ENCODE data around the gene DDX52. TPM values are rescaled to one million over a fixed set of nuclear protein-coding genes. Genes with fewer than 3 reads are reported as not detected.

Gene DDX52
- total RNA-seq, 1 donor from 2014 or later: 56.4 TPM

DNA sequence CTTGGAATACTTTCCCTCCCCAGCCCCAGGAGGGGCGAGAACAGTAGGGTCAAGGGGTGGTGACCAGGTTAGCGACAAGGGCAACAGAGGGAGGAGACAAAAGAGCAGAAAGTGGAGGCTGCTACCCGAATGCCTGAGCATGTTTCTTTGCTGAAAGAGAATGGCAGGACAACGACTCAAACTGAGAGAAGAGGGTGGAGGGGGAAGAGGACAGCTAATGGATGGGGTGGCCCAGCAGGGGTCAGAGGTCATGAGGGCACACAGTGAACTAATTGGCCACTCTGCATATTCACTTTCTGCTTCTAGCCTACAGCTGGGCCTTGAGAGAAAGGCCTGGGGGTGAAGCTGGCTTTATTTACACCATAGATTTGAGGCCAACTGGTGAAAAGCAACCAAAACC is 19.1 kb upstream of the DDX52 start:
- no peaks in the 10 kb centered on the region for H3K9me3 Mint-ChIP-seq
- DNase-seq (ENCODE audit: low read depth, low spot score): no peak

DNA sequence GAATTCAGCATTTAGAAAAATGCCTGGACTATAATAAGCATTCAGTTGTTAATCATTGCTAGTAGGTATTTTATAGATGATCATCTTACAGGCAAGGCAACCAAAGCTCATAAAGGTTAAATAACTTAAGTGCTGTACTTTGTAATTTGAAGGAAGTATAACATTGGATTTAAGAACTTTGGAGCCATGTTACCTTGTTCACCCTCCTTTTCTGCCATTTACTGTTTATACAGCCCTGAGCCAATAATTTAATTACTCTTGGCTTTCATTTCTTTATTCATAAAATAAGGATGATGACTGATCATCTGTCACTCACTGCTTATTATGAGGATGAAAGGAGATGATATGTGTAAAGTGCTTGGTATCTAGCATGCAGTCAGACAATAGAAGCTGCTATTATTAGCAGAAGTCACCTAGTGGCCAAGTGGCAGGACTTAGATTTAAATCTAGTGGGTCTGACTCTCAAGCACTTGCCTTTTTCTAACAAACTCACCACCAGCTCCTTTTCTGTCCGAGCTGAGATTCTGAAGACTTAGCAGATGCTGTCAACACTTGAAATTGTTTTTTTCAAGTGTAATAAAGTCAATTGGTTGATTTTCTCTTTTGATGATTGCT is 18.3 kb upstream of the DDX52 start:
- Mint-ChIP-seq H3K27me3 (ENCODE audit: low read depth) (peaks cover 19% of the 10 kb centered on the region), H3K36me3 (ENCODE audit: low read depth) (no peaks in the 10 kb centered on the region), H3K4me1 (peaks cover 11% of the 10 kb centered on the region), H3K4me3 (no peak overlapping the region), H3K9me3 (no peaks in the 10 kb centered on the region), H3K27ac (ENCODE audit: unreplicated experiment) (no peak overlapping the region)
- no peak for DNase-seq (ENCODE audit: low read depth, low spot score)
- TF ChIP-seq, protein P1, sequence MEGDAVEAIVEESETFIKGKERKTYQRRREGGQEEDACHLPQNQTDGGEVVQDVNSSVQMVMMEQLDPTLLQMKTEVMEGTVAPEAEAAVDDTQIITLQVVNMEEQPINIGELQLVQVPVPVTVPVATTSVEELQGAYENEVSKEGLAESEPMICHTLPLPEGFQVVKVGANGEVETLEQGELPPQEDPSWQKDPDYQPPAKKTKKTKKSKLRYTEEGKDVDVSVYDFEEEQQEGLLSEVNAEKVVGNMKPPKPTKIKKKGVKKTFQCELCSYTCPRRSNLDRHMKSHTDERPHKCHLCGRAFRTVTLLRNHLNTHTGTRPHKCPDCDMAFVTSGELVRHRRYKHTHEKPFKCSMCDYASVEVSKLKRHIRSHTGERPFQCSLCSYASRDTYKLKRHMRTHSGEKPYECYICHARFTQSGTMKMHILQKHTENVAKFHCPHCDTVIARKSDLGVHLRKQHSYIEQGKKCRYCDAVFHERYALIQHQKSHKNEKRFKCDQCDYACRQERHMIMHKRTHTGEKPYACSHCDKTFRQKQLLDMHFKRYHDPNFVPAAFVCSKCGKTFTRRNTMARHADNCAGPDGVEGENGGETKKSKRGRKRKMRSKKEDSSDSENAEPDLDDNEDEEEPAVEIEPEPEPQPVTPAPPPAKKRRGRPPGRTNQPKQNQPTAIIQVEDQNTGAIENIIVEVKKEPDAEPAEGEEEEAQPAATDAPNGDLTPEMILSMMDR (conservative IDR thresholded peaks at IDR 0.05): peak; percentile 40

More for the DNA sequence above, 19.1 kb upstream of the DDX52 start:
- TF ChIP-seq, protein P1 (conservative IDR thresholded peaks at IDR 0.05): no peak
- Mint-ChIP-seq H3K4me3 (no peak overlapping the region), H3K27me3 (ENCODE audit: low read depth) (peaks cover 19% of the 10 kb centered on the region), H3K4me1 (peaks cover 11% of the 10 kb centered on the region), H3K27ac (ENCODE audit: unreplicated experiment) (no peak overlapping the region), H3K36me3 (ENCODE audit: low read depth) (no peaks in the 10 kb centered on the region)

DNA sequence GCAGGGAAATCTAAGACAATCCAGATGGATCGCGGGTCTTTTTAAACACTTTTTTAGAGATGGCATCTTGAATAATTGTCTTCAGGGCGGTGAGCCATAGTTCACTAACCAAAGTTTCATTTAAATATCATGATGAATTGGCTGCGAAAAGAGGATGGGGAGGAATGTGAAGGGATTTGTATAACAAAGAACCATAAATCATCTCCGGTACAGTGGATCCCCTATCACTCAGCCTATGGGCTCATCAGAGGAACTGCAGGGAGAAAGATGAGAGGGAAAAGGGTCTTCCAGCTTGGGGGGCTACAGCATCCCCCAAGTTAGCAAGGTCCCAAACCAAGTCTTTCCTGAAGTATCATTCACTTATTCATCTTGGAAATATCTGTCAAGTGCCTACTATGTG is 16.7 kb upstream of the DDX52 start:
- TF ChIP-seq, protein P1 (conservative IDR thresholded peaks at IDR 0.05): no peak
- no peaks in the 10 kb centered on the region for H3K36me3 Mint-ChIP-seq (ENCODE audit: low read depth)
- no peak overlapping the region for H3K27ac Mint-ChIP-seq (ENCODE audit: unreplicated experiment)
- no peak overlapping the region for H3K4me3 Mint-ChIP-seq
- H3K27me3 Mint-ChIP-seq (ENCODE audit: low read depth): peaks cover 21% of the 10 kb centered on the region
- H3K4me1 Mint-ChIP-seq: peaks cover 11% of the 10 kb centered on the region
- no peak for DNase-seq (ENCODE audit: low read depth, low spot score)
- no peaks in the 10 kb centered on the region for H3K9me3 Mint-ChIP-seq

DNA sequence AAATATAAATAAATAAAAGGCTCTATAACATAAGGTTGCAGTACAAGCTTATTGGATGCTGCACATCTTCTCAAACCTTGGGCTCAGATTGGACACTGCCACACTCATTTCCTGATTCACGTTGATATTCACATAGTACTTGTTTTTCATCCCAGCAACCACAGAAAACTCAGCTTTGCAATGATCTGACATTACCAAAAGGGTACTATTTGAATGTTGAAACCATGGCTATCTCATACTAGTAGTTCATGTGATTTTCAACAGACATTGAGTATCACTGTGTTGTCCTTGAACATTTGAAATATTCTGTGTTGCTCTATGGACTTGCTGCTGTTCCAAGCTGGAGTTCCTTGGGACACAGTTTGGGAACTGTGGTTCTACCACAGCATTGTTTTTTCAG is 14.0 kb upstream of the DDX52 start:
- peaks cover 33% of the 10 kb centered on the region for H3K27me3 Mint-ChIP-seq (ENCODE audit: low read depth)
- peaks cover 2% of the 10 kb centered on the region for H3K4me1 Mint-ChIP-seq
- no peak overlapping the region for H3K27ac Mint-ChIP-seq (ENCODE audit: unreplicated experiment)
- TF ChIP-seq, protein P1 (conservative IDR thresholded peaks at IDR 0.05): no peak
- no peak overlapping the region for H3K4me3 Mint-ChIP-seq
- no peaks in the 10 kb centered on the region for H3K36me3 Mint-ChIP-seq (ENCODE audit: low read depth)
- no peaks in the 10 kb centered on the region for H3K9me3 Mint-ChIP-seq
- no peak for DNase-seq (ENCODE audit: low read depth, low spot score)

DNA sequence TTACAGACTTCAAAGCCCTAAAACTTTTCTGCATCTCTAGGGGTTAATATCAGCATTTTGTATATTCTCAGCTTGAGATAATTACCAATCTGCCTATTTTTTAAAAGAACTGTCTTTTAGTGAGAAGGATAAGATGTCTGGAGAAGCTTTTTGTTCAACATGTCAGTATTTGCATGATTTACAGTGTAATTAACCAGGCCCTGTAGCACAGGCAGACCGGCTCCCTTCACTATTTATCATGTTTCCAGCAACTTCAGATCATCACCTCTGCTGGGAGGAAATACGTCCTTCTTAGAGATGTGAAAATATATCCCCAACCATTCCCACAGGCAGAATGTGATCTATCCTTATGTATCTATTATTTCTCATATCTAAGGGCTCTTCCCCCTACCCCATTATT is 8.6 kb upstream of the DDX52 start:
- H3K4me1 Mint-ChIP-seq: no peaks in the 10 kb centered on the region
- H3K9me3 Mint-ChIP-seq: no peaks in the 10 kb centered on the region
- no peaks in the 10 kb centered on the region for H3K36me3 Mint-ChIP-seq (ENCODE audit: low read depth)
- H3K27ac Mint-ChIP-seq (ENCODE audit: unreplicated experiment): no peak overlapping the region
- no peak for DNase-seq (ENCODE audit: low read depth, low spot score)
- TF ChIP-seq, protein P1 (conservative IDR thresholded peaks at IDR 0.05): no peak
- peaks cover 68% of the 10 kb centered on the region for H3K27me3 Mint-ChIP-seq (ENCODE audit: low read depth)
- H3K4me3 Mint-ChIP-seq: no peak overlapping the region
